ENCODE measurements around the gene CEP131. TPM values are rescaled to one million over a fixed set of nuclear protein-coding genes. Genes with fewer than 3 reads are reported as not detected.
"Not testable (repeated sequence)": the region's sequence is repeated elsewhere in the genome, so short reads cannot be mapped to it uniquely, and the experiment has no call there.

Gene CEP131
- total and polyA plus RNA-seq, 7 donors, result 3.7 to 8.6 (median 4.9) TPM

- Histone ChIP-seq H3K9me3 (no peaks in the 10 kb centered on the region), H3K27ac (no peak overlapping the region), H3K27me3 (ENCODE audit: insufficient read depth in 3 of 3, low read length in 2 of 3) (peaks cover 0 to 5% (median 0%) of the 10 kb centered on the region in 3 donors), H3K4me1 (no peaks in the 10 kb centered on the region), H3K4me3 (no peak overlapping the region), H3K36me3 (ENCODE audit: insufficient read depth in 1 of 2, low read depth in 1 of 2) (no peaks in the 10 kb centered on the region)
- intact Hi-C loops (cut with DNase I), result no loop called here
- DNase-seq (peak; percentile 7 to 32), ATAC-seq (no peak)
- WGBS, 3 donors, result 82 to 88% (median 82%) methylated on average over 29 to 39 of the region's 39 CpGs
- TF ChIP-seq CTCF (IDR thresholded peaks at IDR 0.05), result no peak
Measured at GRCh38 chr17:81157848-81158687, 64.7 kb downstream of the CEP131 start.

GRCh38 chr17:81156866-81157805 is 65.6 kb downstream of the CEP131 start:
- Histone ChIP-seq H3K9me3 (no peaks in the 10 kb centered on the region), H3K27ac (no peak overlapping the region), H3K27me3 (ENCODE audit: insufficient read depth in 3 of 3, low read length in 2 of 3) (peaks cover 0 to 1% (median 0%) of the 10 kb centered on the region in 3 donors), H3K36me3 (ENCODE audit: insufficient read depth in 1 of 2, low read depth in 1 of 2) (no peaks in the 10 kb centered on the region), H3K4me1 (no peaks in the 10 kb centered on the region), H3K4me3 (no peak overlapping the region)
- ATAC-seq, result no peak
- intact Hi-C loops (cut with DNase I), result no loop called here
- no peak for TF ChIP-seq CTCF (IDR thresholded peaks at IDR 0.05)
- DNase-seq, result peak; percentile 11 to 43
- 90 to 92% (median 91%) methylated on average over 38 of the region's 38 CpGs for WGBS, 3 donors

- Histone ChIP-seq H3K36me3 (ENCODE audit: insufficient read depth in 1 of 2, low read depth in 1 of 2) (no peaks in the 10 kb centered on the region), H3K9me3 (no peaks in the 10 kb centered on the region), H3K4me1 (no peaks in the 10 kb centered on the region), H3K4me3 (no peak overlapping the region), H3K27ac (no peak overlapping the region), H3K27me3 (ENCODE audit: insufficient read depth in 3 of 3, low read length in 2 of 3) (peaks cover 0 to 1% (median under 1%) of the 10 kb centered on the region in 3 donors)
- intact Hi-C loops (cut with DNase I), result no loop called here
- WGBS, 3 donors, result 92 to 95% (median 93%) methylated on average over 18 of the region's 18 CpGs
- DNase-seq, result peak; percentile 8 to 33
- no peak for ATAC-seq
- TF ChIP-seq CTCF (IDR thresholded peaks at IDR 0.05), result no peak
Measured at GRCh38 chr17:81154961-81155360, 67.8 kb downstream of the CEP131 start.

GRCh38 chr17:81154016-81154415 is 68.7 kb downstream of the CEP131 start:
- DNase-seq, result peak in 1 of 2 donors; percentile 1
- ATAC-seq; intact Hi-C loops (cut with DNase I); H3K27me3 ChIP-seq (ENCODE audit: insufficient read depth in 3 of 3, low read length in 2 of 3); H3K9me3 ChIP-seq; H3K36me3 ChIP-seq (ENCODE audit: insufficient read depth in 1 of 2, low read depth in 1 of 2); H3K4me1 ChIP-seq; H3K27ac ChIP-seq; H3K4me3 ChIP-seq: not testable (repeated sequence)
- WGBS, 3 donors, result 87 to 90% (median 89%) methylated on average over 9 of the region's 9 CpGs

- WGBS, 3 donors, result 36 to 46% (median 42%) methylated on average over 17 of the region's 17 CpGs
- no peaks in the 10 kb centered on the region for H3K36me3 ChIP-seq (ENCODE audit: insufficient read depth in 1 of 2, low read depth in 1 of 2)
- H3K4me3 ChIP-seq, result no peak overlapping the region
- intact Hi-C loops (cut with DNase I), result no loop called here
- H3K9me3 ChIP-seq, result no peaks in the 10 kb centered on the region
- TF ChIP-seq CTCF (IDR thresholded peaks at IDR 0.05), result no peak
- peak; percentile 15 to 45 (median 36) for ATAC-seq
- no peaks in the 10 kb centered on the region for H3K4me1 ChIP-seq
- H3K27me3 ChIP-seq (ENCODE audit: insufficient read depth in 3 of 3, low read length in 2 of 3), result peaks cover 0 to 6% (median 3%) of the 10 kb centered on the region in 3 donors
- DNase-seq, result peak; percentile 29 to 62
- no peak overlapping the region for H3K27ac ChIP-seq
Measured at GRCh38 chr17:81153340-81153803, 69.4 kb downstream of the CEP131 start.
